HG03342 (cell line): Measurements from ENCODE around the gene RPEL1.
"Not testable (repeated sequence)": the region's sequence is repeated elsewhere in the genome, so short reads cannot be mapped to it uniquely, and the experiment has no call there.

Source experiments
- ATAC-seq: cut with Tn5 transposase; IDR thresholded peaks from one replicate; pipeline ENCODE4 v1.9.1; 2021; ENCODE audit warnings: mild to moderate bottlenecking, moderate library complexity; ENCODE audit not compliant: unreplicated experiment

Gene RPEL1

GRCh38 chr10:103245587-103245986 is at the start of gene RPEL1:
TSS of gene RPEL1 (plus strand) at chr10:103245887. CDS start at chr10:103245997, 110 bp downstream.
- not testable (repeated sequence) for ATAC-seq

GRCh38 chr10:103196516-103196915 is 49.2 kb upstream of the RPEL1 start:
- no peak for ATAC-seq

DNA sequence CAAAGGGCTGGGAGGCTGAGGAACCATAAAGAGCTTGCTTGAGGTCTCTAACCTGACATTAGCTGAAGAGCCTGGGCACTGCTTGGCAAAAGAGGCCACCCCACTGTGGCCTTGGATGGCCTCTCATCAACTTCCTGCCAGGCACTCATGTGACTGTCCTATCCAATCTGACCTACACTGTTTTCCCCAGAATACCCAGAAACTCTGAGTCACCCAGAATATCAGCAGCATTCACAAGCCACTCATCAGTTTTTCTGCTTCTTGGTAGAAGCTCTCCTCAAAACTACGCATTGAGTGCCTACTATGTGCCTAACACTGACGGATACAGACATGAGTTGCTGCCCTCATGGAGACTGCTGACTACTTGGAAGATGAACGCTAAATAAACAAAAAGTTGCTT is 48.5 kb upstream of the RPEL1 start:
- no peak for ATAC-seq

- ATAC-seq: no peak
Measured at GRCh38 chr10:103197903-103198302, 47.8 kb upstream of the RPEL1 start.

DNA sequence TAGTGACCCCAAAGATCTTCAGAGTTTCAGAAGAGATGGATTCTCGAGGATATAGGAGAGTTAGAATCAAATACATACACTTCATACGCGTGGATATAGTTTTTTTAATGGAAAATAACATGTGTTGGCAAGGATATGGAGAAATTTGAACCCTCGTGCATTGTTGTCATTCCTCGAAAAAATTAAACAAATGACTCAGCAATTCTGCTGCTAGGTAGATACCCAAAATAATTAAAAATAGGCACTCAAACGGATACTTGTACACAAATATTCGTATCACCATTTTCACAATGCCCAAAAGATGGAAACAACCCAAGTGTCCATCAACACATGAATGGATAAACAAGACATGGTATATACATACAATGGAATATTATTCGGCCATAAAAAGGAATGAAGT is 47.0 kb upstream of the RPEL1 start:
- no peak for ATAC-seq

GRCh38 chr10:103199488-103199887 is 46.2 kb upstream of the RPEL1 start:
- ATAC-seq: no peak

DNA sequence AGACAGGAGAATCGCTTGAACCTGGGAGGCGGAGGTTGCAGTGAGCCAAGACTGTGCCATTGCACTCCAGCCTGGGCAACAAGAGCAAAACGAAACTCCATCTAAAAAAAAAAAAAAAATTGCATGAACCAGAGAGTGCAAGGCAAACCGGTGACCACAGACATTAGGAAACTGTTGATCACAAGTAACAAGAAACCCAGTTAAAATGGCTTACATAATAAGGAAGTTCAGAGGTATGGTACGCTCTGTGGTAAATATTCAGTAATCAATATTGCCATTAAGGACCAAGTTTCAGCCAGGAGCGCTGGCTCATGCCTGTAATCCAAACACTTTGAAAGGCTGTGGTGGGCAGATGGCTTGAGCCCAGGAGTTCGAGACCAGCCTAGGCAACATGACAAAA is 43.4 kb upstream of the RPEL1 start:
- no peak for ATAC-seq

- ATAC-seq: no peak
Measured at GRCh38 chr10:103203466-103203865, 42.2 kb upstream of the RPEL1 start.

GRCh38 chr10:103204353-103205255 is 41.1 kb upstream of the RPEL1 start:
- no peak for ATAC-seq

- not testable (repeated sequence) for ATAC-seq
Measured at GRCh38 chr10:103205401-103205800, 40.3 kb upstream of the RPEL1 start.

DNA sequence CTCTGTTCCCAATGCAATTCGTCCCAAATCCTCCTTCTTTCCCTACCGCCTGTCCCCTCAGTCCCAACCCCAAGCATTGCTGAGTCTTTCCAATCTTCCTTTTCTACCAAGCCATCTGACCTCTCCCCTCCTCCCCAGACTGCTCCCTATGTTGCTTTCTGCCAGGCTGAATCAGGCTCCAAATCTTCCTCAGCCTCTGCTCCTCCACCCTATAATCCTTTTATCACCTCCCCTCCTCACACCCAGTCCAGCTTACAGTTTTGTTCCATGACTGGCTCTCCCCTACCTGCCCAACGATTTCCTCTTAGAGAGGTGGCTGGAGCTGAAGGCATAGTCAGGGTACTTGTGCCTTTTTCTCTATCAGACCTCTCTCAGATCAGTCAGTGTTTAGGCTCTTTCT is 39.0 kb upstream of the RPEL1 start:
- ATAC-seq: not testable (repeated sequence)

DNA sequence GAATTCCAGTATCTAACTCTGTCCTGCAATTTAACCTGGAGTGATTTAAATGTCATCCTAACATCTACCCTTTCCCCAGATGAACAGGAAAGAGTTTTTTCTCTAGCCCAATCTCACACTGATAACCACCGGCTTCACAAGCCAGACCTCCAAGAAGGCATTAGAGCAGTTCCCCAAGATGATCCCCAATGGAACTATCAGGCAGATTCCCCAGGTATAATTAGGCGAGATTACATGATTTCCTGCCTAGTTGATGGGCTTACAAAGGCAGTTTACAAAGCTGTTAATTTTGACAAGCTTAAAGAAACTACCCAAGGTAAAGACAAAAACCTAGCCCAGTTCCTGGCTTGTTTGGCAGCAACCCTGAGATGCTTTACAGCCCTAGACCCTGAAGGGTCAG is 38.5 kb upstream of the RPEL1 start:
- ATAC-seq: no peak

- ATAC-seq: not testable (repeated sequence)
Measured at GRCh38 chr10:103207643-103208042, 38.0 kb upstream of the RPEL1 start.

GRCh38 chr10:103210262-103210661 is 35.4 kb upstream of the RPEL1 start:
- ATAC-seq: not testable (repeated sequence)

DNA sequence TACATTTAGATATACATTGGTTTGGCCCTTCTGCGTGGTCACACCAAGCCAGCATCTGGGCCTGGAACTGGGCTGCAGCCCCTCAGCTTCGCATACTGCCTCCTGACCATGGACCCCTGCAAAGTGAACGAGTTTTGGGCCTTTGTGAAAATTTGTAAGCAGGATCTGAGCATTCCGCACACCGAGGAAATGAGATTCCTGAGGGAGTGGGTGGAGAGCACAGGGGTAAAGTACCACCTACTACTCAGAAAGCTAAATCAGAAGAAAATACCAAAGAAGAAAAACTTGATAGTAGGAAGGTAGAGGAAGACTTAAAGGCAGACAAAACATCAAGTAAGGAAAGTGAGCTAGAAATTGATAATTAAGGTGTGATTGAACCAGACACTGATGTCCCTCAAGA is 30.1 kb upstream of the RPEL1 start:
- ATAC-seq: no peak

GRCh38 chr10:103216362-103216761 is 29.3 kb upstream of the RPEL1 start:
- not testable (repeated sequence) for ATAC-seq

- ATAC-seq: no peak
Measured at GRCh38 chr10:103224133-103224532, 21.6 kb upstream of the RPEL1 start.

- not testable (repeated sequence) for ATAC-seq
Measured at GRCh38 chr10:103224721-103225120, 21.0 kb upstream of the RPEL1 start.

- ATAC-seq: no peak
Measured at GRCh38 chr10:103225939-103226338, 19.7 kb upstream of the RPEL1 start.

- ATAC-seq: no peak
Measured at GRCh38 chr10:103227416-103227815, 18.3 kb upstream of the RPEL1 start.

GRCh38 chr10:103231047-103231551 is 14.6 kb upstream of the RPEL1 start:
- ATAC-seq: no peak

GRCh38 chr10:103232131-103232673 is 13.5 kb upstream of the RPEL1 start:
- ATAC-seq: no peak
